Left colon (tissue), 2 donors: ENCODE measurements around the gene KRT73. TPM values are rescaled to one million over a fixed set of nuclear protein-coding genes. Genes with fewer than 3 reads are reported as not detected.

ENCODE experiments used
- total RNA-seq, 2 donors: library from RNA; stranded (reverse); fragmentation: NEBNext Ultra II Directional; extraction: Animal tissue kit (Norgen Biotek cat#: 25700); gene quantifications; one replicate each; pipeline ENCODE4 v1.2.1, GENCODE V29; 2021
- donor health status: DM: no; HTN: no; CAD: no.
- donor health status: DM: yes; HTN: yes; CAD: no.

KRT73 gene
- total RNA-seq, 2 donors from 2014 or later = not detected

Other genes starting within 250 kb of the KRT73 start
- gene KRT84, start 232.9 kb downstream of the KRT73 start, total RNA-seq = not detected
- not detected for gene KRT82, start 212.2 kb downstream of the KRT73 start, total RNA-seq
- not detected for gene KRT75, start 184.2 kb downstream of the KRT73 start, total RNA-seq
- gene KRT6B, start 166.4 kb downstream of the KRT73 start, total RNA-seq = not detected
- not detected for gene KRT6C, start 144.8 kb downstream of the KRT73 start, total RNA-seq
- not detected for gene KRT6A, start 125.3 kb downstream of the KRT73 start, total RNA-seq
- under 1 TPM in 1 of 2 donors, not detected in 1; 0.24 TPM for gene KRT5, start 98.2 kb downstream of the KRT73 start, total RNA-seq
- not detected for gene KRT71, start 65.4 kb downstream of the KRT73 start, total RNA-seq
- not detected for gene KRT74, start 44.7 kb downstream of the KRT73 start, total RNA-seq
- gene KRT72, start 17.1 kb downstream of the KRT73 start, total RNA-seq = not detected
- gene KRT2, start 33.7 kb upstream of the KRT73 start, total RNA-seq = not detected
- not detected for gene KRT1, start 61.8 kb upstream of the KRT73 start, total RNA-seq
- gene KRT77, start 85.0 kb upstream of the KRT73 start, total RNA-seq = not detected
- gene KRT76, start 158.8 kb upstream of the KRT73 start, total RNA-seq = not detected
- gene KRT3, start 177.6 kb upstream of the KRT73 start, total RNA-seq = not detected
- not detected for gene KRT4, start 195.6 kb upstream of the KRT73 start, total RNA-seq
- not detected for gene KRT79, start 215.8 kb upstream of the KRT73 start, total RNA-seq
- gene KRT78, start 230.4 kb upstream of the KRT73 start, total RNA-seq = not detected